Measurements from ENCODE around the gene CD163L1.

DNA sequence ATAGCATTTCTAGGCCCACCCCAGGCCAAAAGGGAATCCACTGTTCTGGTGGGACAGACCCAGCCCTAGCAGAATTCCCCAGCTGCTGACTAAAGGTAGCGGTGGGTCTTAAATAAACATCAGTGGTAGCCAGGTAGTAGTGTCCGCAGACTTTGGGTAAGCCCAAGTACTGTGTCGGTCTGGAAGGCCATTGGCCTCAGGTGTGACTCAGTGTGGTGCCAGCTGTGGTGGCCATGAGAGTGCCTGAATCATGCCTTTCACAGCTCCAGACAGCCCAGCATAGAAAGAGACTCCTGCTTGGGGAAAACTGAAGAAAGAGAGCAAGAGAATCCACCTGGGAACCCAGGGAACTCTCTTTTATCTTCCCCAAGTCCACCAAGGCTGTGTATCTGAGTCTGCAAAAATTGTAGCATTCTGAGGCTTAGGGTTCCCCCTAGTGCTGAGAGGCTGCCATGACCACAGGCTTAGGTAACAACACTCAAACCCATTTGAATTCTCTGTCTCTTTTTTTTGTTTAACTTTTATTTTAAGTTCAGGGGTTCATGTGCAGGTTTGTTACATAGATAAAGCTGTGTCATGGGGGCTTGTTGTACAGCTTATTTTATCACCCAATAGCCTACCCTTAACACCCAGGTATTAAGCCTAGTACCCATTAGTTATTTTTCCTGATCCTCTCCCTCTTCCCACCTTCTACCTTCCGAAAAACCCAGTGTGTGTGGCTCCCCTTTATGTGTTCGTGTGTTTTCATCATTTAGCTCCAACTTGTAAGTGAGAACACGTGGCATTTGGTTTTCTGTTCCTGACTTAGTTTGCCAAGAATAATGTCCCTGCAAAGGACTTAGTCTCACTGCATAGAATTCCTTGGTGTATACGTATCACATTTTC lies 16.7 kb upstream of the CD163L1 start:
- TF ChIP-seq, protein P1, sequence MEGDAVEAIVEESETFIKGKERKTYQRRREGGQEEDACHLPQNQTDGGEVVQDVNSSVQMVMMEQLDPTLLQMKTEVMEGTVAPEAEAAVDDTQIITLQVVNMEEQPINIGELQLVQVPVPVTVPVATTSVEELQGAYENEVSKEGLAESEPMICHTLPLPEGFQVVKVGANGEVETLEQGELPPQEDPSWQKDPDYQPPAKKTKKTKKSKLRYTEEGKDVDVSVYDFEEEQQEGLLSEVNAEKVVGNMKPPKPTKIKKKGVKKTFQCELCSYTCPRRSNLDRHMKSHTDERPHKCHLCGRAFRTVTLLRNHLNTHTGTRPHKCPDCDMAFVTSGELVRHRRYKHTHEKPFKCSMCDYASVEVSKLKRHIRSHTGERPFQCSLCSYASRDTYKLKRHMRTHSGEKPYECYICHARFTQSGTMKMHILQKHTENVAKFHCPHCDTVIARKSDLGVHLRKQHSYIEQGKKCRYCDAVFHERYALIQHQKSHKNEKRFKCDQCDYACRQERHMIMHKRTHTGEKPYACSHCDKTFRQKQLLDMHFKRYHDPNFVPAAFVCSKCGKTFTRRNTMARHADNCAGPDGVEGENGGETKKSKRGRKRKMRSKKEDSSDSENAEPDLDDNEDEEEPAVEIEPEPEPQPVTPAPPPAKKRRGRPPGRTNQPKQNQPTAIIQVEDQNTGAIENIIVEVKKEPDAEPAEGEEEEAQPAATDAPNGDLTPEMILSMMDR (optimal IDR thresholded peaks at IDR 0.05 in 1 of 3, IDR thresholded peaks at IDR 0.05 in 1 of 3, conservative IDR thresholded peaks at IDR 0.05 in 1 of 3; ENCODE audit: extremely low read depth in 1 of 3, insufficient read depth in 2 of 3, low read length in 3 of 3): peak; percentile 75 to 89 (median 77)
- no peak for TF ChIP-seq EZH2 (IDR thresholded peaks at IDR 0.05; ENCODE audit: low read length)

Data from keratinocyte (primary cell).